HEK293 (cell line): ENCODE results near the gene CCDC34.

Experiments
- YY1 ChIP-seq: fragments of 450-650 bp; formaldehyde crosslinking; IDR thresholded peaks from 2 replicates; pipeline ENCODE4 v1.5.1; 2018; ENCODE audit warnings: missing biosample characterization, missing genetic modification characterization
- ZBTB44 ChIP-seq: fragments of 450-650 bp; IDR thresholded peaks from 2 replicates; pipeline ENCODE4 v1.5.1; 2018; ENCODE audit warnings: missing biosample characterization, mild to moderate bottlenecking, missing genetic modification characterization
- ZNF10 ChIP-seq: fragments of 450-650 bp; formaldehyde crosslinking; IDR thresholded peaks from 2 replicates; pipeline ENCODE4 v1.5.1; 2017; ENCODE audit warnings: missing biosample characterization, missing genetic modification characterization
- ZNF132 ChIP-seq: fragments of 450-650 bp; formaldehyde crosslinking; IDR thresholded peaks from 2 replicates; pipeline ENCODE4 v1.5.1; 2017; ENCODE audit warnings: missing biosample characterization, missing genetic modification characterization, borderline replicate concordance
- ZNF214 ChIP-seq: fragments of 450-650 bp; formaldehyde crosslinking; IDR thresholded peaks from 2 replicates; pipeline ENCODE4 v1.5.1; 2017; ENCODE audit warnings: missing biosample characterization, mild to moderate bottlenecking, missing genetic modification characterization, borderline replicate concordance
- ZNF513 ChIP-seq: fragments of 450-650 bp; IDR thresholded peaks from 2 replicates; pipeline ENCODE4 v1.5.1; 2018; ENCODE audit warnings: missing biosample characterization, missing genetic modification characterization
- TF ChIP-seq, protein P1 (sequence below): fragments of 450-650 bp; formaldehyde crosslinking; IDR thresholded peaks from 2 replicates; pipeline ENCODE4 v1.5.1; 2016; ENCODE audit warnings: missing biosample characterization, missing genetic modification characterization
- TF ChIP-seq, protein P2 (sequence below): fragments of 450-650 bp; formaldehyde crosslinking; IDR thresholded peaks from 2 replicates; pipeline ENCODE4 v1.5.1; 2016; ENCODE audit warnings: missing biosample characterization, missing genetic modification characterization
- TF ChIP-seq, protein P3 (sequence below): fragments of 450-650 bp; formaldehyde crosslinking; IDR thresholded peaks from 2 replicates; pipeline ENCODE4; 2016; ENCODE audit warnings: missing biosample characterization, missing genetic modification characterization
- TF ChIP-seq, protein P4 (sequence below): fragments of 450-650 bp; formaldehyde crosslinking; IDR thresholded peaks from 2 replicates; pipeline ENCODE4 v1.5.1; 2016; ENCODE audit warnings: missing biosample characterization, missing genetic modification characterization
- TF ChIP-seq, protein P5 (sequence below): fragments of 450-650 bp; formaldehyde crosslinking; IDR thresholded peaks from 2 replicates; pipeline ENCODE4 v1.5.1; 2016; ENCODE audit warnings: missing biosample characterization, missing genetic modification characterization

GRCh38 chr11:27358296-27358695 lies 4.7 kb downstream of the CCDC34 start:
- TF ChIP-seq, protein P1, sequence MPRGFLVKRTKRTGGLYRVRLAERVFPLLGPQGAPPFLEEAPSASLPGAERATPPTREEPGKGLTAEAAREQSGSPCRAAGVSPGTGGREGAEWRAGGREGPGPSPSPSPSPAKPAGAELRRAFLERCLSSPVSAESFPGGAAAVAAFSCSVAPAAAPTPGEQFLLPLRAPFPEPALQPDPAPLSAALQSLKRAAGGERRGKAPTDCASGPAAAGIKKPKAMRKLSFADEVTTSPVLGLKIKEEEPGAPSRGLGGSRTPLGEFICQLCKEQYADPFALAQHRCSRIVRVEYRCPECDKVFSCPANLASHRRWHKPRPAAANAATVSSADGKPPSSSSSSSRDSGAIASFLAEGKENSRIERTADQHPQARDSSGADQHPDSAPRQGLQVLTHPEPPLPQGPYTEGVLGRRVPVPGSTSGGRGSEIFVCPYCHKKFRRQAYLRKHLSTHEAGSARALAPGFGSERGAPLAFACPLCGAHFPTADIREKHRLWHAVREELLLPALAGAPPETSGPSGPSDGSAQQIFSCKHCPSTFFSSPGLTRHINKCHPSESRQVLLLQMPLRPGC (tag by site-specific recombination), result no peak
- TF ChIP-seq, protein P2, sequence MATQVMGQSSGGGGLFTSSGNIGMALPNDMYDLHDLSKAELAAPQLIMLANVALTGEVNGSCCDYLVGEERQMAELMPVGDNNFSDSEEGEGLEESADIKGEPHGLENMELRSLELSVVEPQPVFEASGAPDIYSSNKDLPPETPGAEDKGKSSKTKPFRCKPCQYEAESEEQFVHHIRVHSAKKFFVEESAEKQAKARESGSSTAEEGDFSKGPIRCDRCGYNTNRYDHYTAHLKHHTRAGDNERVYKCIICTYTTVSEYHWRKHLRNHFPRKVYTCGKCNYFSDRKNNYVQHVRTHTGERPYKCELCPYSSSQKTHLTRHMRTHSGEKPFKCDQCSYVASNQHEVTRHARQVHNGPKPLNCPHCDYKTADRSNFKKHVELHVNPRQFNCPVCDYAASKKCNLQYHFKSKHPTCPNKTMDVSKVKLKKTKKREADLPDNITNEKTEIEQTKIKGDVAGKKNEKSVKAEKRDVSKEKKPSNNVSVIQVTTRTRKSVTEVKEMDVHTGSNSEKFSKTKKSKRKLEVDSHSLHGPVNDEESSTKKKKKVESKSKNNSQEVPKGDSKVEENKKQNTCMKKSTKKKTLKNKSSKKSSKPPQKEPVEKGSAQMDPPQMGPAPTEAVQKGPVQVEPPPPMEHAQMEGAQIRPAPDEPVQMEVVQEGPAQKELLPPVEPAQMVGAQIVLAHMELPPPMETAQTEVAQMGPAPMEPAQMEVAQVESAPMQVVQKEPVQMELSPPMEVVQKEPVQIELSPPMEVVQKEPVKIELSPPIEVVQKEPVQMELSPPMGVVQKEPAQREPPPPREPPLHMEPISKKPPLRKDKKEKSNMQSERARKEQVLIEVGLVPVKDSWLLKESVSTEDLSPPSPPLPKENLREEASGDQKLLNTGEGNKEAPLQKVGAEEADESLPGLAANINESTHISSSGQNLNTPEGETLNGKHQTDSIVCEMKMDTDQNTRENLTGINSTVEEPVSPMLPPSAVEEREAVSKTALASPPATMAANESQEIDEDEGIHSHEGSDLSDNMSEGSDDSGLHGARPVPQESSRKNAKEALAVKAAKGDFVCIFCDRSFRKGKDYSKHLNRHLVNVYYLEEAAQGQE (tag by site-specific recombination), result no peak
- TF ChIP-seq, protein P3, sequence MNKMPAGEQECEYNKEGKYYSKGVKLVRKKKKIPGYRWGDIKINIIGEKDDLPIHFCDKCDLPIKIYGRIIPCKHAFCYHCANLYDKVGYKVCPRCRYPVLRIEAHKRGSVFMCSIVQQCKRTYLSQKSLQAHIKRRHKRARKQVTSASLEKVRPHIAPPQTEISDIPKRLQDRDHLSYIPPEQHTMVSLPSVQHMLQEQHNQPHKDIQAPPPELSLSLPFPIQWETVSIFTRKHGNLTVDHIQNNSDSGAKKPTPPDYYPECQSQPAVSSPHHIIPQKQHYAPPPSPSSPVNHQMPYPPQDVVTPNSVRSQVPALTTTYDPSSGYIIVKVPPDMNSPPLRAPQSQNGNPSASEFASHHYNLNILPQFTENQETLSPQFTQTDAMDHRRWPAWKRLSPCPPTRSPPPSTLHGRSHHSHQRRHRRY (tag by site-specific recombination), result no peak
- TF ChIP-seq ZNF132 (tag by site-specific recombination), result no peak
- no peak for TF ChIP-seq ZNF10 (tag by site-specific recombination)
- TF ChIP-seq, protein P4, sequence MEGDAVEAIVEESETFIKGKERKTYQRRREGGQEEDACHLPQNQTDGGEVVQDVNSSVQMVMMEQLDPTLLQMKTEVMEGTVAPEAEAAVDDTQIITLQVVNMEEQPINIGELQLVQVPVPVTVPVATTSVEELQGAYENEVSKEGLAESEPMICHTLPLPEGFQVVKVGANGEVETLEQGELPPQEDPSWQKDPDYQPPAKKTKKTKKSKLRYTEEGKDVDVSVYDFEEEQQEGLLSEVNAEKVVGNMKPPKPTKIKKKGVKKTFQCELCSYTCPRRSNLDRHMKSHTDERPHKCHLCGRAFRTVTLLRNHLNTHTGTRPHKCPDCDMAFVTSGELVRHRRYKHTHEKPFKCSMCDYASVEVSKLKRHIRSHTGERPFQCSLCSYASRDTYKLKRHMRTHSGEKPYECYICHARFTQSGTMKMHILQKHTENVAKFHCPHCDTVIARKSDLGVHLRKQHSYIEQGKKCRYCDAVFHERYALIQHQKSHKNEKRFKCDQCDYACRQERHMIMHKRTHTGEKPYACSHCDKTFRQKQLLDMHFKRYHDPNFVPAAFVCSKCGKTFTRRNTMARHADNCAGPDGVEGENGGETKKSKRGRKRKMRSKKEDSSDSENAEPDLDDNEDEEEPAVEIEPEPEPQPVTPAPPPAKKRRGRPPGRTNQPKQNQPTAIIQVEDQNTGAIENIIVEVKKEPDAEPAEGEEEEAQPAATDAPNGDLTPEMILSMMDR, result no peak
- no peak for TF ChIP-seq YY1
- TF ChIP-seq ZBTB44 (tag by site-specific recombination), result no peak
- TF ChIP-seq, protein P5, sequence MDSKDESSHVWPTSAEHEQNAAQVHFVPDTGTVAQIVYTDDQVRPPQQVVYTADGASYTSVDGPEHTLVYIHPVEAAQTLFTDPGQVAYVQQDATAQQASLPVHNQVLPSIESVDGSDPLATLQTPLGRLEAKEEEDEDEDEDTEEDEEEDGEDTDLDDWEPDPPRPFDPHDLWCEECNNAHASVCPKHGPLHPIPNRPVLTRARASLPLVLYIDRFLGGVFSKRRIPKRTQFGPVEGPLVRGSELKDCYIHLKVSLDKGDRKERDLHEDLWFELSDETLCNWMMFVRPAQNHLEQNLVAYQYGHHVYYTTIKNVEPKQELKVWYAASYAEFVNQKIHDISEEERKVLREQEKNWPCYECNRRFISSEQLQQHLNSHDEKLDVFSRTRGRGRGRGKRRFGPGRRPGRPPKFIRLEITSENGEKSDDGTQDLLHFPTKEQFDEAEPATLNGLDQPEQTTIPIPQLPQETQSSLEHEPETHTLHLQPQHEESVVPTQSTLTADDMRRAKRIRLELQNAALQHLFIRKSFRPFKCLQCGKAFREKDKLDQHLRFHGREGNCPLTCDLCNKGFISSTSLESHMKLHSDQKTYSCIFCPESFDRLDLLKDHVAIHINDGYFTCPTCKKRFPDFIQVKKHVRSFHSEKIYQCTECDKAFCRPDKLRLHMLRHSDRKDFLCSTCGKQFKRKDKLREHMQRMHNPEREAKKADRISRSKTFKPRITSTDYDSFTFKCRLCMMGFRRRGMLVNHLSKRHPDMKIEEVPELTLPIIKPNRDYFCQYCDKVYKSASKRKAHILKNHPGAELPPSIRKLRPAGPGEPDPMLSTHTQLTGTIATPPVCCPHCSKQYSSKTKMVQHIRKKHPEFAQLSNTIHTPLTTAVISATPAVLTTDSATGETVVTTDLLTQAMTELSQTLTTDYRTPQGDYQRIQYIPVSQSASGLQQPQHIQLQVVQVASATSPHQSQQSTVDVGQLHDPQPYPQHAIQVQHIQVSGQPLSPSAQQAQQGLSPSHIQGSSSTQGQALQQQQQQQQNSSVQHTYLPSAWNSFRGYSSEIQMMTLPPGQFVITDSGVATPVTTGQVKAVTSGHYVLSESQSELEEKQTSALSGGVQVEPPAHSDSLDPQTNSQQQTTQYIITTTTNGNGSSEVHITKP (tag by site-specific recombination), result no peak
- TF ChIP-seq ZNF513 (tag by site-specific recombination), result no peak
- no peak for TF ChIP-seq ZNF214
